ENCODE results near the gene KRTAP6-1. TPM values are rescaled to one million over a fixed set of nuclear protein-coding genes. Genes with fewer than 3 reads are reported as not detected.

The KRTAP6-1 gene
- total RNA-seq (2014; rRNA removed), result not detected in 2 replicates
- percentile 15 among the genes with signal in this experiment for Bru-seq, nascent RNA
- not detected for BruChase-seq, experiment 1, labeled RNA remaining after a 6-hour chase
- BruChase-seq, experiment 2, labeled RNA remaining after a 2-hour chase, result percentile 28 among the genes with signal in this experiment
- long read RNA-seq, result 0 reads

- H3K4me2 ChIP-seq (ENCODE audit: low read length), result no peak within 1 kb of the TSS
- H3K27me3 ChIP-seq (ENCODE audit: low read length), result no peaks in the 10 kb centered on the region
- TF ChIP-seq EZH2 (IDR thresholded peaks at IDR 0.05; ENCODE audit: low read length, unreplicated experiment) (no peak), EZH2phosphoT487 (IDR thresholded peaks at IDR 0.05; ENCODE audit: borderline replicate concordance, low read length) (no peak)
- TF ChIP-seq, protein P1, sequence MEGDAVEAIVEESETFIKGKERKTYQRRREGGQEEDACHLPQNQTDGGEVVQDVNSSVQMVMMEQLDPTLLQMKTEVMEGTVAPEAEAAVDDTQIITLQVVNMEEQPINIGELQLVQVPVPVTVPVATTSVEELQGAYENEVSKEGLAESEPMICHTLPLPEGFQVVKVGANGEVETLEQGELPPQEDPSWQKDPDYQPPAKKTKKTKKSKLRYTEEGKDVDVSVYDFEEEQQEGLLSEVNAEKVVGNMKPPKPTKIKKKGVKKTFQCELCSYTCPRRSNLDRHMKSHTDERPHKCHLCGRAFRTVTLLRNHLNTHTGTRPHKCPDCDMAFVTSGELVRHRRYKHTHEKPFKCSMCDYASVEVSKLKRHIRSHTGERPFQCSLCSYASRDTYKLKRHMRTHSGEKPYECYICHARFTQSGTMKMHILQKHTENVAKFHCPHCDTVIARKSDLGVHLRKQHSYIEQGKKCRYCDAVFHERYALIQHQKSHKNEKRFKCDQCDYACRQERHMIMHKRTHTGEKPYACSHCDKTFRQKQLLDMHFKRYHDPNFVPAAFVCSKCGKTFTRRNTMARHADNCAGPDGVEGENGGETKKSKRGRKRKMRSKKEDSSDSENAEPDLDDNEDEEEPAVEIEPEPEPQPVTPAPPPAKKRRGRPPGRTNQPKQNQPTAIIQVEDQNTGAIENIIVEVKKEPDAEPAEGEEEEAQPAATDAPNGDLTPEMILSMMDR (conservative IDR thresholded peaks at IDR 0.05; ENCODE audit: low read depth, low read length), result no peak
- ChIA-PET POLR2A (ENCODE audit: unreplicated experiment) (no interaction called here), CTCF (no interaction called here)
- H4K20me1 ChIP-seq (ENCODE audit: low read length), result no peaks in the 10 kb centered on the region
- no peak within 1 kb of the TSS for H2AFZ ChIP-seq (ENCODE audit: low read length)
- ATAC-seq (peak; percentile 38; the same call in 1 of the 2 replicates), DNase-seq (peak; percentile 45)
- no peak within 1 kb of the TSS for H3K4me3 ChIP-seq (ENCODE audit: low read length)
- BruUV-seq (replicated peaks), result no TSS peak
- H3K27ac ChIP-seq (ENCODE audit: low read length), result no peak within 1 kb of the TSS
- H3K9me3 ChIP-seq (ENCODE audit: low read length), result no peaks in the 10 kb centered on the region
- H3K36me3 ChIP-seq (ENCODE audit: low read depth, low read length), result no peaks in the 10 kb centered on the region
- peaks cover 8% of the 10 kb centered on the region for H3K4me1 ChIP-seq (ENCODE audit: insufficient read depth, low read length)
- H3K9me2 ChIP-seq (replicated peaks; ENCODE audit: low read length), result no peaks in the 10 kb centered on the region; the same call in 1 of the 2 replicates
- no peaks in the 10 kb centered on the region for H3K79me2 ChIP-seq (ENCODE audit: low read length)
- H3K9ac ChIP-seq (ENCODE audit: low read length), result no peak within 1 kb of the TSS
- intact Hi-C loops (cut with micrococcal nuclease), result no loop called here
- no peaks in the 10 kb centered on the region for H3F3A ChIP-seq (ENCODE audit: low read length, unreplicated experiment)
These were observed at the start of gene KRTAP6-1 for GRCh38 chr21:30613836-30614235. TSS of gene KRTAP6-1 (minus strand) at chr21:30613930. CDS start at chr21:30613904, 26 bp downstream.

DNA sequence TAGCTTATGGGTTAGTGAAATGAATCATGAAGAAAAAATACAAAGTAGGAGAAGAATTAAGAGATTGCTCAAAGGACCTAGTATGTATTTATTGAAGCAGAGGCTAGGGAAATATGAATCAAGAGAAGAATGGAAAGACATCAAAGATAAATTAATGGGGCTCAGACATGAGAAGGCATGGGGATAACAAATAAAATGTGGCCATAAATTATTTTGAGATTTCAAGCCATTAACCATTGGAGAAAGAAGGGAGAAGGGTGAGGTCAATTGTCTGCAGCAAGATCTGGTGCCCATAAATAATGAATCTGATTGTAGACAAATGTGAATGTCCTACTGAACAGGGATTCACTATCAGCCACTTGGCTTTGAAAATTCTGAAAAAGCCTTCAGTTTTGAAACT is 39.2 kb upstream of the KRTAP6-1 start:
- no peaks in the 10 kb centered on the region for H3K27me3 ChIP-seq (ENCODE audit: low read length)
- no peaks in the 10 kb centered on the region for H3F3A ChIP-seq (ENCODE audit: low read length, unreplicated experiment)
- no peak overlapping the region for H3K9ac ChIP-seq (ENCODE audit: low read length)
- H3K9me2 ChIP-seq (replicated peaks; ENCODE audit: low read length), result no peaks in the 10 kb centered on the region
- DNase-seq (no peak), ATAC-seq (no peak)
- ChIA-PET POLR2A (ENCODE audit: unreplicated experiment) (interaction anchor here (0.6 kb wide), 1 partner anchor 1571 kb away, joined by 3 read pairs; no protein-coding TSS in a partner anchor), CTCF (no interaction called here)
- no TSS peak for BruUV-seq (replicated peaks)
- H3K4me2 ChIP-seq (ENCODE audit: low read length), result no peak overlapping the region
- H2AFZ ChIP-seq (ENCODE audit: low read length), result no peak overlapping the region
- intact Hi-C loops (cut with micrococcal nuclease), result no loop called here
- no peak overlapping the region for H3K4me3 ChIP-seq (ENCODE audit: low read length)
- no peaks in the 10 kb centered on the region for H4K20me1 ChIP-seq (ENCODE audit: low read length)
- no peaks in the 10 kb centered on the region for H3K36me3 ChIP-seq (ENCODE audit: low read depth, low read length)
- H3K79me2 ChIP-seq (ENCODE audit: low read length), result no peaks in the 10 kb centered on the region
- H3K9me3 ChIP-seq (ENCODE audit: low read length), result no peaks in the 10 kb centered on the region
- peaks cover 12% of the 10 kb centered on the region for H3K4me1 ChIP-seq (ENCODE audit: insufficient read depth, low read length)
- TF ChIP-seq EZH2phosphoT487 (IDR thresholded peaks at IDR 0.05; ENCODE audit: borderline replicate concordance, low read length), result no peak
- no peak for TF ChIP-seq EZH2 (IDR thresholded peaks at IDR 0.05; ENCODE audit: low read length, unreplicated experiment)
- TF ChIP-seq, protein P1 (conservative IDR thresholded peaks at IDR 0.05; ENCODE audit: low read depth, low read length), result no peak
- no peak overlapping the region for H3K27ac ChIP-seq (ENCODE audit: low read length)

GRCh38 chr21:30646904-30647414 is 33.2 kb upstream of the KRTAP6-1 start:
- H3K4me2 ChIP-seq (ENCODE audit: low read length), result peak overlapping the region; percentile 51
- H3K9ac ChIP-seq (ENCODE audit: low read length), result peak overlapping the region; percentile 19; the same call in 1 of the 2 replicates
- ChIA-PET CTCF (no interaction called here), POLR2A (ENCODE audit: unreplicated experiment) (no interaction called here)
- H3F3A ChIP-seq (ENCODE audit: low read length, unreplicated experiment), result no peaks in the 10 kb centered on the region
- H4K20me1 ChIP-seq (ENCODE audit: low read length), result no peaks in the 10 kb centered on the region
- H3K4me1 ChIP-seq (ENCODE audit: insufficient read depth, low read length), result peaks cover 30% of the 10 kb centered on the region
- TF ChIP-seq EZH2phosphoT487 (IDR thresholded peaks at IDR 0.05; ENCODE audit: borderline replicate concordance, low read length) (no peak), EZH2 (IDR thresholded peaks at IDR 0.05; ENCODE audit: low read length, unreplicated experiment) (no peak)
- TF ChIP-seq, protein P1 (conservative IDR thresholded peaks at IDR 0.05; ENCODE audit: low read depth, low read length), result no peak
- DNase-seq, result peak; percentile 61
- H3K27ac ChIP-seq (ENCODE audit: low read length), result peak overlapping the region; percentile 76
- H3K9me3 ChIP-seq (ENCODE audit: low read length), result no peaks in the 10 kb centered on the region
- intact Hi-C loops (cut with micrococcal nuclease), result no loop called here
- no peaks in the 10 kb centered on the region for H3K9me2 ChIP-seq (replicated peaks; ENCODE audit: low read length)
- no TSS peak for BruUV-seq (replicated peaks)
- no peaks in the 10 kb centered on the region for H3K36me3 ChIP-seq (ENCODE audit: low read depth, low read length)
- H3K79me2 ChIP-seq (ENCODE audit: low read length), result no peaks in the 10 kb centered on the region
- no peak overlapping the region; the same call in 1 of the 2 replicates for H3K4me3 ChIP-seq (ENCODE audit: low read length)
- no peaks in the 10 kb centered on the region for H3K27me3 ChIP-seq (ENCODE audit: low read length)
- H2AFZ ChIP-seq (ENCODE audit: low read length), result no peak overlapping the region
- ATAC-seq, result peak; percentile 73

Data from PC-3 (cell line).